ENCODE measurements around the gene TECRL. TPM values are rescaled to one million over a fixed set of nuclear protein-coding genes. Genes with fewer than 3 reads are reported as not detected.

Gene TECRL
- total RNA-seq, 1 experiment from 2014 or later, result not detected

- no peaks in the 10 kb centered on the region for H4K20me1 ChIP-seq (ENCODE audit: insufficient read depth)
- ChIA-PET POLR2A (no interaction called here), CTCF (no interaction called here), RAD21 (ENCODE audit: low non-redundant PET in 1 of 2, low total read pairs in 2 of 2, uncharacterized antibody in 2 of 2, unreplicated experiment in 2 of 2) (no interaction called here)
- no peak overlapping the region for H3K4me2 ChIP-seq (ENCODE audit: low read length)
- BruUV-seq (replicated peaks), result no TSS peak
- DNase-seq (ENCODE audit: low read depth, low spot score) (no peak), ATAC-seq (no peak)
- no peak overlapping the region for H3K4me3 ChIP-seq (replicated peaks in 1 of 2; ENCODE audit: low read depth in 1 of 2, low read length in 2 of 2)
- H3K9ac ChIP-seq (ENCODE audit: low read length), result no peak overlapping the region
- no peaks in the 10 kb centered on the region for H3K36me3 ChIP-seq (ENCODE audit: control insufficient read depth in 1 of 2, insufficient read depth in 2 of 2, low read length in 2 of 2)
- TF ChIP-seq SRF (IDR thresholded peaks at IDR 0.05; ENCODE audit: low read depth) (no peak), ZFX (IDR thresholded peaks at IDR 0.05) (no peak), YY1 (IDR thresholded peaks at IDR 0.05; ENCODE audit: extremely low read depth, insufficient replicate concordance, low read depth, low read length) (no peak), ZNF274 (IDR thresholded peaks at IDR 0.05; ENCODE audit: low read depth, low read length) (no peak), ELF1 (IDR thresholded peaks at IDR 0.05; ENCODE audit: borderline replicate concordance, low read depth) (no peak), RAD21 (IDR thresholded peaks at IDR 0.05; ENCODE audit: low read depth) (no peak), EZH2 (IDR thresholded peaks at IDR 0.05) (no peak), SIN3A (IDR thresholded peaks at IDR 0.05; ENCODE audit: low read depth) (no peak), REST (IDR thresholded peaks at IDR 0.05; ENCODE audit: low read depth) (no peak), EGR1 (IDR thresholded peaks at IDR 0.05; ENCODE audit: low read depth) (no peak), EZH2phosphoT487 (IDR thresholded peaks at IDR 0.05; ENCODE audit: borderline replicate concordance) (no peak)
- TF ChIP-seq, protein P1, sequence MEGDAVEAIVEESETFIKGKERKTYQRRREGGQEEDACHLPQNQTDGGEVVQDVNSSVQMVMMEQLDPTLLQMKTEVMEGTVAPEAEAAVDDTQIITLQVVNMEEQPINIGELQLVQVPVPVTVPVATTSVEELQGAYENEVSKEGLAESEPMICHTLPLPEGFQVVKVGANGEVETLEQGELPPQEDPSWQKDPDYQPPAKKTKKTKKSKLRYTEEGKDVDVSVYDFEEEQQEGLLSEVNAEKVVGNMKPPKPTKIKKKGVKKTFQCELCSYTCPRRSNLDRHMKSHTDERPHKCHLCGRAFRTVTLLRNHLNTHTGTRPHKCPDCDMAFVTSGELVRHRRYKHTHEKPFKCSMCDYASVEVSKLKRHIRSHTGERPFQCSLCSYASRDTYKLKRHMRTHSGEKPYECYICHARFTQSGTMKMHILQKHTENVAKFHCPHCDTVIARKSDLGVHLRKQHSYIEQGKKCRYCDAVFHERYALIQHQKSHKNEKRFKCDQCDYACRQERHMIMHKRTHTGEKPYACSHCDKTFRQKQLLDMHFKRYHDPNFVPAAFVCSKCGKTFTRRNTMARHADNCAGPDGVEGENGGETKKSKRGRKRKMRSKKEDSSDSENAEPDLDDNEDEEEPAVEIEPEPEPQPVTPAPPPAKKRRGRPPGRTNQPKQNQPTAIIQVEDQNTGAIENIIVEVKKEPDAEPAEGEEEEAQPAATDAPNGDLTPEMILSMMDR (IDR thresholded peaks at IDR 0.05 in 2 of 3, conservative IDR thresholded peaks at IDR 0.05 in 1 of 3; ENCODE audit: borderline replicate concordance in 1 of 3, insufficient read depth in 1 of 3, low read depth in 2 of 3, low read length in 2 of 3), result no peak
- intact Hi-C loops (cut with micrococcal nuclease), result no loop called here
- H3K79me2 ChIP-seq (ENCODE audit: insufficient read depth, low read length), result no peaks in the 10 kb centered on the region
- no peak overlapping the region for H3K27ac ChIP-seq (ENCODE audit: low read depth, low read length)
- no peaks in the 10 kb centered on the region for H3K9me2 ChIP-seq (ENCODE audit: insufficient read depth)
- peaks cover 11 to 26% of the 10 kb centered on the region in 2 experiments; a peak in 3 of 4 replicates for H3K9me3 ChIP-seq (ENCODE audit: control insufficient read depth in 1 of 2, insufficient read depth in 1 of 2, low read depth in 1 of 2, low read length in 2 of 2)
- H3K27me3 ChIP-seq (ENCODE audit: insufficient read depth, low read length), result no peaks in the 10 kb centered on the region
- no peak overlapping the region for H2AFZ ChIP-seq (ENCODE audit: low read depth, low read length, poor library complexity, severe bottlenecking)
- H3K4me1 ChIP-seq (ENCODE audit: control insufficient read depth in 1 of 2, insufficient read depth in 2 of 2, low read length in 2 of 2), result no peaks in the 10 kb centered on the region
These were observed 24.0 kb downstream of the TECRL start for GRCh38 chr4:64385220-64385619.

Measured in HCT116 (cell line).